Lung (tissue), 12 donors: ENCODE measurements around the gene GUCY1A2. TPM values are rescaled to one million over a fixed set of nuclear protein-coding genes. Genes with fewer than 3 reads are reported as not detected.

Experiments
- ATAC-seq: fragments of 200-7000 bp; cut with Tn5 transposase; one replicate; pipeline ENCODE4 v1.9.1; 2020; ENCODE audit warnings: moderate number of reproducible peaks; ENCODE audit not compliant: insufficient read depth, low FRiP score
- DNase-seq, 3 donors: peaks; one replicate each; pipeline ENCODE4 v3.0.0-alpha.2; 2013 to 2017
- H3K27ac ChIP-seq, 2 donors: one replicate each; pipeline ENCODE4 v1.5.1; 2013; ENCODE audit warnings: mild to moderate bottlenecking in 2 of 2, moderate library complexity in 2 of 2, control low read depth in 1 of 2, inconsistent platforms in 1 of 2, low read depth in 1 of 2, low read length in 1 of 2
- H3K27me3 ChIP-seq, 3 donors: one replicate each; pipeline ENCODE4 v1.5.1; 2013; ENCODE audit warnings: low read length in 2 of 3; ENCODE audit not compliant: control insufficient read depth in 3 of 3, insufficient read depth in 3 of 3
- H3K36me3 ChIP-seq, 4 donors: one replicate each; pipeline ENCODE4 v1.5.1; 2013; ENCODE audit warnings: low read length in 4 of 4, mild to moderate bottlenecking in 1 of 4, moderate library complexity in 1 of 4; ENCODE audit not compliant: control insufficient read depth in 4 of 4, insufficient read depth in 4 of 4
- H3K4me1 ChIP-seq, 5 donors: one replicate each; pipeline ENCODE4 v1.5.1; 2013; ENCODE audit warnings: low read length in 5 of 5, mild to moderate bottlenecking in 2 of 5, moderate library complexity in 1 of 5; ENCODE audit not compliant: control insufficient read depth in 5 of 5, insufficient read depth in 5 of 5
- H3K4me3 ChIP-seq: one replicate; pipeline ENCODE4 v1.5.1; 2013; ENCODE audit warnings: mild to moderate bottlenecking, control low read depth, moderate library complexity
- H3K9ac ChIP-seq, 2 donors: one replicate each; pipeline ENCODE4 v1.5.1; 2013; ENCODE audit warnings: low read length in 2 of 2, control low read depth in 1 of 2; ENCODE audit not compliant: insufficient read depth in 1 of 2
- H3K9me3 ChIP-seq, 4 donors: one replicate each; pipeline ENCODE4 v1.5.1; 2013; ENCODE audit warnings: low read length in 3 of 4, mild to moderate bottlenecking in 1 of 4, moderate library complexity in 1 of 4; ENCODE audit not compliant: control insufficient read depth in 4 of 4, insufficient read depth in 3 of 4
- CTCF ChIP-seq: IDR thresholded peaks from 2 replicates; pipeline ENCODE4 v1.5.1; 2012; ENCODE audit warnings: mild to moderate bottlenecking; ENCODE audit errors: control extremely low read depth, extremely low read depth
- WGBS, 2 donors: extraction: QIAGEN DNeasy Blood & Tissue Kit; methylation state at CpG; one replicate each; pipeline ENCODE4 v1.1.7; 2013; 5-methylcytosine and 5-hydroxymethylcytosine counted together
- polyA plus RNA-seq, 2 donors: library from polyadenylated mRNA; stranded (reverse); fragments of 200-250 nt; gene quantifications; one replicate each; pipeline ENCODE4 v1.2.1, GENCODE V29; 2013
- total RNA-seq, 2 donors: library from RNA; depleted of rRNA in 1 of 2; stranded (reverse); fragments of >200 nt in 1 of 2; gene quantifications; one replicate each; pipeline ENCODE4 v1.2.1, GENCODE V29; 2014 to 2021
- donor health status: control.
- donor health status: control.
- donor health status: Bipolar disorder and iron deficiency.
- donor health status: healthy.
- donor health status: DM: yes; HTN: yes; CAD: no.

GUCY1A2 gene
- total and polyA plus RNA-seq, 4 donors = 1.3 to 55.2 (median 5.7) TPM

GRCh38 chr11:107020594-107020993 lies 2.3 kb upstream of the GUCY1A2 start:
- peaks cover 0 to 59% (median 11%) of the 10 kb centered on the region in 5 donors for H3K4me1 ChIP-seq
- no peaks in the 10 kb centered on the region for H3K36me3 ChIP-seq
- H3K9me3 ChIP-seq = peaks cover 0 to 2% (median 0%) of the 10 kb centered on the region in 4 donors
- no peak overlapping the region for H3K4me3 ChIP-seq
- whole genome bisulfite sequencing, 2 donors = 58 to 67% methylated on average over 2 of the region's 2 CpGs
- no peak overlapping the region for H3K27ac ChIP-seq
- peak in 2 of 3 donors; percentile 95 for DNase-seq
- H3K27me3 ChIP-seq = no peaks in the 10 kb centered on the region
- TF ChIP-seq CTCF = no peak
- ATAC-seq = no peak
- no peak overlapping the region for H3K9ac ChIP-seq

GRCh38 chr11:107018902-107019493 lies 722 bp upstream of the GUCY1A2 start:
- peak; percentile 88 to 91 (median 89) for DNase-seq
- no peaks in the 10 kb centered on the region for H3K36me3 ChIP-seq

GRCh38 chr11:107017433-107018218 lies 650 bp downstream of the GUCY1A2 start:
- Histone ChIP-seq H3K9me3 (peaks cover 0 to 2% (median 0%) of the 10 kb centered on the region in 4 donors), H3K27me3 (no peaks in the 10 kb centered on the region), H3K4me3 (peak overlapping the region; percentile 45), H3K27ac (peak overlapping the region in 1 of 2 donors; percentile 58), H3K36me3 (no peaks in the 10 kb centered on the region), H3K9ac (peak overlapping the region; percentile 59 to 89), H3K4me1 (peaks cover 0 to 58% (median 7%) of the 10 kb centered on the region in 5 donors)
- ATAC-seq = peak; percentile 49
- 1% methylated on average over 67 to 85 of the region's 85 CpGs for WGBS, 2 donors
- TF ChIP-seq CTCF = no peak
- peak; percentile 85 to 89 (median 86) for DNase-seq

More at GRCh38 chr11:107018902-107019493, 722 bp upstream of the GUCY1A2 start:
- WGBS, 2 donors = 3 to 4% methylated on average over 36 of the region's 36 CpGs
- Histone ChIP-seq H3K27me3 (no peaks in the 10 kb centered on the region), H3K4me1 (peaks cover 0 to 65% (median 11%) of the 10 kb centered on the region in 5 donors), H3K9me3 (peaks cover 0 to 2% (median 0%) of the 10 kb centered on the region in 4 donors), H3K27ac (peak overlapping the region in 1 of 2 donors; percentile 34), H3K4me3 (peak overlapping the region; percentile 8), H3K9ac (peak overlapping the region in 1 of 2 donors; percentile 64)
- peak; percentile 81 for ATAC-seq
- no peak for TF ChIP-seq CTCF
